A673 (cell line): ENCODE measurements around the gene BEGAIN. TPM values are rescaled to one million over a fixed set of nuclear protein-coding genes. Genes with fewer than 3 reads are reported as not detected.

Source experiments
- BruUV-seq: library from RNA; stranded (reverse); fragments of 400-500 nt; replicated peaks from 2 replicates; lab custom pipeline; 2021; lab: Mats Ljungman, UMichigan
- CTCF ChIA-PET: fragments of 300-600 bp; sonication (Branson Sonifier 250); formaldehyde crosslinking; loops from one replicate; lab custom pipeline; 2022; ENCODE audit warnings: antibody characterized with exemption; lab: Charles Lee
- POLR2A ChIA-PET: fragments of 300-600 bp; sonication (Branson Sonifier 250); formaldehyde crosslinking; loops from one replicate; lab custom pipeline; 2022; ENCODE audit warnings: antibody characterized with exemption; ENCODE audit not compliant: low non-redundant PET; lab: Charles Lee
- DNase-seq: peaks from one replicate; pipeline ENCODE4 v3.0.0-alpha.2; 2015; ENCODE audit warnings: low spot score
- H3K27ac ChIP-seq: fragments of 200-600 bp; sonication (generic); 2 replicates; pipeline ENCODE4 v1.5.1; 2016; ENCODE audit warnings: mixed run types, low read depth, mild to moderate bottlenecking, mixed read lengths, antibody characterized with exemption, low read length; ENCODE audit not compliant: poor library complexity, severe bottlenecking
- H3K27me3 ChIP-seq: fragments of 200-600 bp; sonication (generic); replicated peaks from 2 replicates; pipeline ENCODE4 v1.6.1; 2017; ENCODE audit warnings: mixed run types, low read depth, mild to moderate bottlenecking, mixed read lengths, antibody characterized with exemption, low read length; ENCODE audit not compliant: insufficient read depth, poor library complexity
- H3K36me3 ChIP-seq: fragments of 200-600 bp; sonication (generic); 2 replicates; pipeline ENCODE4 v1.6.1; 2016; ENCODE audit warnings: mixed run types, mild to moderate bottlenecking, mixed read lengths, antibody characterized with exemption, low read length; ENCODE audit not compliant: insufficient read depth, poor library complexity, severe bottlenecking
- H3K4me1 ChIP-seq: fragments of 200-600 bp; sonication (generic); 2 replicates; pipeline ENCODE4 v1.6.1; 2017; ENCODE audit warnings: mixed run types, mild to moderate bottlenecking, mixed read lengths, antibody characterized with exemption, low read length; ENCODE audit not compliant: insufficient read depth, poor library complexity, severe bottlenecking
- H3K4me3 ChIP-seq: fragments of 200-600 bp; sonication (generic); 2 replicates; pipeline ENCODE4 v1.5.1; 2016; ENCODE audit warnings: low read depth, mixed run types, mild to moderate bottlenecking, mixed read lengths, low read length; ENCODE audit not compliant: poor library complexity, severe bottlenecking
- H3K9me3 ChIP-seq: fragments of 200-600 bp; sonication (generic); 2 replicates; pipeline ENCODE4 v1.6.1; 2016; ENCODE audit warnings: mixed run types, low read depth, mild to moderate bottlenecking, mixed read lengths, antibody characterized with exemption, low read length; ENCODE audit not compliant: poor library complexity, severe bottlenecking
- CTCF ChIP-seq: fragments of 300-800, 200-600 bp; sonication (generic); conservative IDR thresholded peaks from 2 replicates; pipeline ENCODE4 v1.5.1; 2017; ENCODE audit warnings: low read depth, mild to moderate bottlenecking, antibody characterized with exemption, low read length, moderate library complexity, mixed read lengths
- EZH2 ChIP-seq: fragments of 200-600 bp; sonication (generic); IDR thresholded peaks from 2 replicates; pipeline ENCODE4 v1.6.1; 2017; ENCODE audit warnings: borderline replicate concordance, low read depth, mild to moderate bottlenecking, mixed read lengths, antibody characterized with exemption, low read length; ENCODE audit not compliant: poor library complexity, severe bottlenecking
- intact Hi-C: fragments of 100-400 bp; cut with micrococcal nuclease; formaldehyde crosslinking; loops from one replicate; pipeline ENCODE4 v1.10.0; 2022; ENCODE audit not compliant: unreplicated experiment
- total RNA-seq: library from RNA; stranded (reverse); gene quantifications from 2 replicates; pipeline ENCODE4 v1.2.3, GENCODE V29; 2021

Gene BEGAIN
- total RNA-seq, 1 experiment from 2014 or later, result 0.84 TPM

DNA sequence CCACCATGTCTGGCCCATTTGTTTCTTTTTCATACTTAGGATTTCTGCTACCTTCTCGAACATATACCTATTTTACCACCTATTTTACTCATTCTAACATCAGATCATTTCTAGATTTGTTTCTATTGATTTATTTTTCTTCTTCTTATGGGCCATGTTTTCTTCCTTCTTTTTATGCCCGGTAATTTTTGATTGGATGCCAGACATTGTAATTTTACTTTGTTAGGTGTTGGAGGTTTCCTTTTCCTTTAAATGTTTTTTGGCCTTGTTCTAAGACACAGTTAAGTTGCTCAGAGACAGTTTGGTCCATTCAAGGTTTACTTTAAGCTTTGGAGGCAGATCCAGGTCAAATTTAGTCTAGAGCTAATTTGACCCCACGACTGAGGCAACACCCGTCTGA, 14.7 kb upstream of the BEGAIN start:
- ChIA-PET POLR2A (no interaction called here), CTCF (no interaction called here)
- Histone ChIP-seq H3K4me3 (no peak overlapping the region), H3K27ac (no peak overlapping the region), H3K4me1 (no peaks in the 10 kb centered on the region), H3K27me3 (peaks cover 25% of the 10 kb centered on the region), H3K36me3 (no peaks in the 10 kb centered on the region), H3K9me3 (peaks cover 4% of the 10 kb centered on the region)
- DNase-seq, result no peak
- no TSS peak for BruUV-seq
- intact Hi-C loops, result no loop called here
- TF ChIP-seq CTCF (no peak), EZH2 (no peak)

- Histone ChIP-seq H3K4me1 (no peaks in the 10 kb centered on the region), H3K36me3 (no peaks in the 10 kb centered on the region), H3K27me3 (peaks cover 25% of the 10 kb centered on the region), H3K9me3 (peaks cover 4% of the 10 kb centered on the region), H3K27ac (no peak overlapping the region), H3K4me3 (no peak overlapping the region)
- intact Hi-C loops, result no loop called here
- POLR2A ChIA-PET, result no interaction called here
- BruUV-seq, result no TSS peak
- CTCF ChIA-PET, result no interaction called here
- TF ChIP-seq EZH2 (no peak), CTCF (no peak)
- DNase-seq, result no peak
Observed at GRCh38 chr14:100601064-100601463, 13.8 kb upstream of the BEGAIN start.

DNA sequence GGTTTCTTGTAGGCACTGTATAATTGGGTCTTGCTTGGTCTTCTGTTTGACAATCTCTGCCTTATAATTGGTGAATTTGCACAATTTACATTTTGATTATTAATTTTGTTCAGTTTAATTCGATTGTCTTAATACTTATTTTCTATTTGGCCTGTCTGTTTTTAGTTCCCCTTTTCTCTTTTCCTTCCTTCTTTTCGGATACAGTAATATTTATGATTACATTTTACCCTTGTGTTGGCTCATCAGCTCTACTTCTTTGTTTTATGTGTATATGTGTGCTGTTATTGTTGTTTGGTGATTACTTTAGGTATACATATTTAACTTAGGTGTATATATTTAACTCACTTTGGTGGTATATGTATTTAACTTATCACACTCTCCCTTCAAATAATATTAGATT, 12.8 kb upstream of the BEGAIN start:
- Histone ChIP-seq H3K27ac (no peak overlapping the region), H3K27me3 (peaks cover 29% of the 10 kb centered on the region), H3K4me1 (no peaks in the 10 kb centered on the region), H3K9me3 (peaks cover 4% of the 10 kb centered on the region), H3K36me3 (no peaks in the 10 kb centered on the region), H3K4me3 (no peak overlapping the region)
- BruUV-seq, result no TSS peak
- intact Hi-C loops, result no loop called here
- ChIA-PET CTCF (no interaction called here), POLR2A (no interaction called here)
- DNase-seq, result no peak
- TF ChIP-seq EZH2, result no peak
- TF ChIP-seq CTCF, result no peak
